Measurements from ENCODE around the gene BRAF.
"Not testable (repeated sequence)": the region's sequence is repeated elsewhere in the genome, so short reads cannot be mapped to it uniquely, and the experiment has no call there.

The BRAF gene

DNA sequence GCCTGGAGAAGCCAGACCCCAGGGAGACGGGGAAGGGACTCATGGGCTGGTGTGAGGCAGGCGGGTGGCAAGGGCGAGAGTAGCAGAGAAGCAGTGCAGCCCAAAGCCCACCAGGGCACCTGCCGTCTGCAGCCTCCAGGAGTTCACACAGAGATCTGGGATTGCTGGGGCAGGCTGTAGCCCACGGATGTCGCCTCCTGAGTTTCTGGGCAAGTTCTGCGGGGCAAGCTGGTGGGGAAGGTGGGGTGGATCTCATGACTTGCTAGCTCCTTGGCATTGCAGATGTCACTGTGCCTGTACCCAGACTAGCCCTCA, 246.0 kb downstream of the BRAF start:
- in situ Hi-C loops (cut with HindIII; ENCODE audit: low sequenced_read_pairs) = no loop called here

GRCh38 chr7:140678081-140678815, 246.5 kb downstream of the BRAF start:
- TF ChIP-seq, protein P1, sequence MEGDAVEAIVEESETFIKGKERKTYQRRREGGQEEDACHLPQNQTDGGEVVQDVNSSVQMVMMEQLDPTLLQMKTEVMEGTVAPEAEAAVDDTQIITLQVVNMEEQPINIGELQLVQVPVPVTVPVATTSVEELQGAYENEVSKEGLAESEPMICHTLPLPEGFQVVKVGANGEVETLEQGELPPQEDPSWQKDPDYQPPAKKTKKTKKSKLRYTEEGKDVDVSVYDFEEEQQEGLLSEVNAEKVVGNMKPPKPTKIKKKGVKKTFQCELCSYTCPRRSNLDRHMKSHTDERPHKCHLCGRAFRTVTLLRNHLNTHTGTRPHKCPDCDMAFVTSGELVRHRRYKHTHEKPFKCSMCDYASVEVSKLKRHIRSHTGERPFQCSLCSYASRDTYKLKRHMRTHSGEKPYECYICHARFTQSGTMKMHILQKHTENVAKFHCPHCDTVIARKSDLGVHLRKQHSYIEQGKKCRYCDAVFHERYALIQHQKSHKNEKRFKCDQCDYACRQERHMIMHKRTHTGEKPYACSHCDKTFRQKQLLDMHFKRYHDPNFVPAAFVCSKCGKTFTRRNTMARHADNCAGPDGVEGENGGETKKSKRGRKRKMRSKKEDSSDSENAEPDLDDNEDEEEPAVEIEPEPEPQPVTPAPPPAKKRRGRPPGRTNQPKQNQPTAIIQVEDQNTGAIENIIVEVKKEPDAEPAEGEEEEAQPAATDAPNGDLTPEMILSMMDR (IDR thresholded peaks at IDR 0.05; ENCODE audit: low read depth, low read length, missing control alignments) = no peak
- no peak overlapping the region for H3K4me3 ChIP-seq (ENCODE audit: low read depth, low read length)
- in situ Hi-C loops (cut with HindIII; ENCODE audit: low sequenced_read_pairs) = no loop called here
- no peak for DNase-seq (ENCODE audit: low read depth)

More for the DNA sequence above, 246.0 kb downstream of the BRAF start:
- DNase-seq (ENCODE audit: low read depth) = no peak
- TF ChIP-seq, protein P1 (IDR thresholded peaks at IDR 0.05; ENCODE audit: low read depth, low read length, missing control alignments) = no peak
- no peak overlapping the region for H3K4me3 ChIP-seq (ENCODE audit: low read depth, low read length)

GRCh38 chr7:140677496-140677895, 247.2 kb downstream of the BRAF start:
- H3K4me3 ChIP-seq (ENCODE audit: low read depth, low read length) = no peak overlapping the region
- in situ Hi-C loops (cut with HindIII; ENCODE audit: low sequenced_read_pairs) = no loop called here
- DNase-seq (ENCODE audit: low read depth) = no peak
- TF ChIP-seq, protein P1 (IDR thresholded peaks at IDR 0.05; ENCODE audit: low read depth, low read length, missing control alignments) = no peak

GRCh38 chr7:140676956-140677355, 247.8 kb downstream of the BRAF start:
- DNase-seq (ENCODE audit: low read depth); in situ Hi-C loops (cut with HindIII; ENCODE audit: low sequenced_read_pairs); H3K4me3 ChIP-seq (ENCODE audit: low read depth, low read length): not testable (repeated sequence)

DNA sequence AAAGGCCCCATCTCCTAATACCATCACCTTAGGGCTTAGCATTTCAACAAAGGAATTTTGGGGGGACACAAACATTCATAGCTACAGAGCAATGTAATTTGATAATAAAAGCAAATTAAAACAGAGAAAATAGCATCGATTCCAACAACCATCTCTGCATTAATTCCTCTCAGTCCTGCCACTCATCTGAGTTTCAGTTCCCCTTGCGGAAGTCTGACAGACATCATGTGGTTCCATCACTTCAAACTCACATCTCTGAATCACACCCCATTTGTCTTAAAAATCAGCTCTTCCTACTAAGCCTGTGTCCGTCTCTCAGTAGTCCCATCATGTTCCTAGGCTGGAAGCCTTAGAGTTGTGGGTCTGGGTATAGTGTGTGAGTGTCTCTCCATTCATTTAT, 248.4 kb downstream of the BRAF start:
- in situ Hi-C loops (cut with HindIII; ENCODE audit: low sequenced_read_pairs) = no loop called here
- TF ChIP-seq, protein P1 (IDR thresholded peaks at IDR 0.05; ENCODE audit: low read depth, low read length, missing control alignments) = no peak
- no peak overlapping the region for H3K4me3 ChIP-seq (ENCODE audit: low read depth, low read length)
- no peak for DNase-seq (ENCODE audit: low read depth)

GRCh38 chr7:140675726-140676125, 249.0 kb downstream of the BRAF start:
- H3K4me3 ChIP-seq (ENCODE audit: low read depth, low read length) = no peak overlapping the region
- DNase-seq (ENCODE audit: low read depth) = no peak
- TF ChIP-seq, protein P1 (IDR thresholded peaks at IDR 0.05; ENCODE audit: low read depth, low read length, missing control alignments) = no peak
- in situ Hi-C loops (cut with HindIII; ENCODE audit: low sequenced_read_pairs) = no loop called here

DNA sequence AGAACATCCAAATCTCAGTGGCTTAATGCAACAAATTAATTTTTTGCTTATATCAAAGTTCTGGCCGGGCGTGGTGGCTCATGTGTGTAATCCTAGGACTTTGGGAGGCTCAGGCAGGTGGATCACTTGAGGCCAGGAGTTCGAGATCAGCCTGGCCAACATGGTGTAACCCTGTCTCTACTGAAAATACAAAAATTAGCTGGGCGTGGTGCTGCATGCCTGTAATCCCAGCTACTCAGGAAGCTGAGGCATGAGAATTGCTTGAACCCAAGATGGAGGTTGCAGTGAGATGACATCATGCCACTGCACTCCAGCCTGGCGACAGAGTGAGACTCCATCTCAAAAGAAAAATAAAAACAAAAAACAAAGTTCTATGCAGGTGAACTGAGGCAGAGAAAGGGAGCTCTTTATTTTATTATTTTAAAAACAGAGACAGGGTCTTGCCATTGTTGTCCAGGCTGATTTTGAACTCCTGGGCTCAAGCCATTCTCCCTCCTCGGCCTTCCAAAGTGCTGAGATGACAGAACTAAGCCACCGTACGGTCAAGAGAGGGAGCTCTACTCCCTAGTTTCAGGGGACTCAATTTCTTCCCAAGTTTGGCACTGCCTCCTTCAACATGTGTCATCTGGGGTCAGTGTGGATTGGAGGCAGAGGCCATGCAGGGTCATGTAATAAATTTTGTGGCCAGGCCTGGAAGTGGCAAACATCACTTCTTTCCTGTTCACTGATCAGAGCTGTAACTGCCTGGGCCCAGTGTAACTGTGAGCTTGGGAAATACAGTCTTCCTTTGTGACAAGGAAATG, 249.6 kb downstream of the BRAF start:
- TF ChIP-seq, protein P1 (IDR thresholded peaks at IDR 0.05; ENCODE audit: low read depth, low read length, missing control alignments) = peak; percentile 54
- peak; percentile 12 for DNase-seq (ENCODE audit: low read depth)
- H3K4me3 ChIP-seq (ENCODE audit: low read depth, low read length) = no peak overlapping the region
- in situ Hi-C loops (cut with HindIII; ENCODE audit: low sequenced_read_pairs) = no loop called here
